ENCODE results near the gene SYT12. TPM values are rescaled to one million over a fixed set of nuclear protein-coding genes. Genes with fewer than 3 reads are reported as not detected.

Gene SYT12, protein sequence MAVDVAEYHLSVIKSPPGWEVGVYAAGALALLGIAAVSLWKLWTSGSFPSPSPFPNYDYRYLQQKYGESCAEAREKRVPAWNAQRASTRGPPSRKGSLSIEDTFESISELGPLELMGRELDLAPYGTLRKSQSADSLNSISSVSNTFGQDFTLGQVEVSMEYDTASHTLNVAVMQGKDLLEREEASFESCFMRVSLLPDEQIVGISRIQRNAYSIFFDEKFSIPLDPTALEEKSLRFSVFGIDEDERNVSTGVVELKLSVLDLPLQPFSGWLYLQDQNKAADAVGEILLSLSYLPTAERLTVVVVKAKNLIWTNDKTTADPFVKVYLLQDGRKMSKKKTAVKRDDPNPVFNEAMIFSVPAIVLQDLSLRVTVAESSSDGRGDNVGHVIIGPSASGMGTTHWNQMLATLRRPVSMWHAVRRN
- 0.09 TPM in 1 of 2 replicates, not detected in the other for total RNA-seq (ENCODE audit: low replicate concordance)

DNA sequence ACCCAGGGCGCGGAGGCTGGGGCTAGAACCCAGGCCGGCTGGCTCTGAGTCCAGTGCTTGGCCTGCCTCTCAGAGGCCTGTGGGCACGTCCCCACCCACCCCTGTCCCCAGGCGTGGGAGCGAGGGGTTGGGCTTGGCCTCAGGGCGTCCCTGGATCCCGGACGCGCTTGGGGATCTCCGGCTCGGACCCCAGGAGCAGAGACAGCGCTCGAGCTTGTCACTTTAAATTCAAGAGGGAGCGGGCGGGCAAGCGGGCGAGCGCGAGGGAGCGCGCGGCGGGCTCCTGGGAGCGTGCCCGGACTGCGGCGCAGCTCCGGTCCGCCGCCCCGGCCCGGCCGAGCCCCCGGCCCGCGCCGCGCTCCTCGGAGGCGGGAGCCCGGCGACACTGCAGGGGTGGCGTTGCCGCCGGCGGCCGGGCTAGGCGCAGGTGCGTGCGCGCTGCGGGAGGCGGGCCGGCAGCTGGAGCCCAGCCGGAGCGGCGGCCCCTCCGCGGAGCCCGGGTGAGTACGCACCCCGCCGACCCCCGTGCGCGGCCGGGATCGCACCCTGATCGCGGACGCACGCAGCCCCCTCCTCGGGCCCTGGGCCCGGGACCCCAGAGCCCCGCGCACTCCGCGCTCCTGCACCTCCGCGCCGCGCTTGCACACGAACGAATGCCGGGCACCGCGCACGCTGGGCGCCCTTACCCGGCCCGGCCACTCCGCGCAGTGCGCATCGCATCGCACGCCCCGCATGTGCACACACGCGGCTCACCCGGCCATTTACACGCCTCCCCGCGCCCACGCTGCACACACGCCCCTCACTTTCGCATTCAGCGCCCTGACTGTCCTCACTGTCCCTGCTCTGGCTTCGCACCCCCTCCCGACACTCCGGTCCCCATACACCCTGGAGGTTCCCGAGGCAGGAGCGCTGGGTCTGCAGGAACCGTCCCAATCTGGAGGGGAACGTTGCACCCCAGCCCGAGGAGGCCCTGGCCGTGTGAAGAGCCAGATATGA is at the start of gene SYT12:
SYT12 (plus strand) TSS at position 174 of the 996 bp plus-strand sequence. CDS start 7,011 bp downstream, outside the sequence.
- no peak for DNase-seq (ENCODE audit: low read depth)
- TF ChIP-seq CTCF (IDR thresholded peaks at IDR 0.05; ENCODE audit: insufficient read depth, low read length) = no peak
- H3K4me3 ChIP-seq (ENCODE audit: low read depth, low read length) = peak within 1 kb of the TSS; percentile 50

- peak; percentile 49 for DNase-seq (ENCODE audit: low read depth)
- no peak overlapping the region for H3K4me3 ChIP-seq (ENCODE audit: low read depth, low read length)
- no peak for TF ChIP-seq CTCF (IDR thresholded peaks at IDR 0.05; ENCODE audit: insufficient read depth, low read length)
These were observed 48.9 kb upstream of the SYT12 start for GRCh38 chr11:66973956-66974580.

DNA sequence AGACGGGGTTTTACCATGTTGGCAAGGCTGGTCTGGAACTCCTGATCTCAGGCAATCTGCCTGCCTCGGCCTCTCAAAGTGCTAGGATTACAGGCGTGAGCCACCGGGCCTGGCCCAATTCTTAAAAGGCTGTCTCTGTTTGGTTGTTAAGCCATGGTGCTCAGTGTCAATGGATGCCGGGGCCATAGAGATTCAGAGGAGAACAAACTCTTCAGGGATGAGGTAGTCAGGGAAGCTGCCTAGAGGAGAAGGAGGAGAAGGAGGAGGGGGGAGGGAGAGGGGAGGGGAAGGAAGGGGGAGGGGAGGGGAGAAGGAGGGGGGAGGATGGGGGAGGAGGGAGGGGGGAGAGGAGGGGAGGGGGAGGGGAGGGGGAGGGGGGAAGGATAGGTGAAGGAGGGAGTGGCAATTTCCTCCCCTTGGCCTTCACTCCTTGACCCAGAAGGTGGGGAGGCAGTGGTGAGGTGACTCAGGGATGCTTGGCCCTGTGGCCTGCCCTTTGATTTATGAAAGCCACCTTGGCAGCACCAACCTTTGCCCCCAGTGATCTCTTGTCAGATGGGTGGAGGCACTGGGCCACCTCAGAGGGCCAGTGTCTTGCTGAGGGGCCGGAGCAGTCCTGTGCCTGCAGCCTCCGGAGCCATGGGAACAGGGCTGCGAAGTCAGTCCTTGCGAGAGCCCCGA is 48.1 kb upstream of the SYT12 start, which contains the start of gene C11orf86:
C11orf86 (plus strand) TSS at position 581 of the 681 bp plus-strand sequence; CDS start at position 640, 59 bp downstream.
- TF ChIP-seq CTCF (IDR thresholded peaks at IDR 0.05; ENCODE audit: insufficient read depth, low read length) = no peak
- DNase-seq (ENCODE audit: low read depth) = no peak
- H3K4me3 ChIP-seq (ENCODE audit: low read depth, low read length) = no peak within 1 kb of the TSS

GRCh38 chr11:66975405-66976027 is 47.4 kb upstream of the SYT12 start:
- H3K4me3 ChIP-seq (ENCODE audit: low read depth, low read length) = no peak overlapping the region
- no peak for TF ChIP-seq CTCF (IDR thresholded peaks at IDR 0.05; ENCODE audit: insufficient read depth, low read length)
- DNase-seq (ENCODE audit: low read depth) = no peak

GRCh38 chr11:66976028-66976467 is 46.9 kb upstream of the SYT12 start:
- no peak overlapping the region for H3K4me3 ChIP-seq (ENCODE audit: low read depth, low read length)
- peak; percentile 85 for TF ChIP-seq CTCF (IDR thresholded peaks at IDR 0.05; ENCODE audit: insufficient read depth, low read length)
- no peak for DNase-seq (ENCODE audit: low read depth)
